Parathyroid adenoma (tissue), 2 donors: Measurements from ENCODE around the gene ICA1L.
A peak's percentile ranks its signal among the peaks of the same experiment; 100 is the strongest.

Experiments used
- H2AFZ ChIP-seq: fragments of 300-600 bp; sonication (generic); one replicate; pipeline ENCODE4 v1.7.0; 2017; ENCODE audit warnings: antibody characterized with exemption, mild to moderate bottlenecking
- H3K27ac ChIP-seq: fragments of 300-600 bp; sonication (generic); one replicate; pipeline ENCODE4 v1.7.0; 2017
- H3K27me3 ChIP-seq: fragments of 300-600 bp; sonication (generic); one replicate; pipeline ENCODE4 v1.7.0; 2017; ENCODE audit warnings: low read length; ENCODE audit not compliant: control insufficient read depth, insufficient read depth
- H3K36me3 ChIP-seq: fragments of 300-600 bp; sonication (generic); one replicate; pipeline ENCODE4 v1.7.0; 2017; ENCODE audit warnings: low read length; ENCODE audit not compliant: control insufficient read depth, insufficient read depth
- H3K4me1 ChIP-seq: fragments of 300-600 bp; sonication (generic); one replicate; pipeline ENCODE4 v1.7.0; 2017; ENCODE audit warnings: control low read depth
- H3K4me2 ChIP-seq: fragments of 300-600 bp; sonication (generic); one replicate; pipeline ENCODE4 v1.7.0; 2017; ENCODE audit warnings: low read length
- H3K4me3 ChIP-seq: fragments of 300-600 bp; sonication (generic); one replicate; pipeline ENCODE4 v1.7.0; 2017; ENCODE audit warnings: low read depth, low read length
- H3K79me2 ChIP-seq: fragments of 300-600 bp; sonication (generic); one replicate; pipeline ENCODE4 v1.7.0; 2017; ENCODE audit warnings: control low read depth
- H3K9ac ChIP-seq: fragments of 300-600 bp; sonication (generic); one replicate; pipeline ENCODE4 v1.7.0; 2017; ENCODE audit warnings: mild to moderate bottlenecking
- H3K9me3 ChIP-seq: fragments of 300-600 bp; sonication (generic); one replicate; pipeline ENCODE4 v1.7.0; 2017; ENCODE audit warnings: low read length; ENCODE audit not compliant: control insufficient read depth
- CTCF ChIP-seq: fragments of 300-600 bp; sonication (generic); IDR thresholded peaks from one replicate; pipeline ENCODE4 v1.7.0; 2017; ENCODE audit warnings: antibody characterized with exemption, mild to moderate bottlenecking
- donor health status: primary hyperparathyroidism.

The ICA1L gene

GRCh38 chr2:202726070-202726469 is 145.5 kb downstream of the ICA1L start:
- Histone ChIP-seq H3K9me3 (no peaks in the 10 kb centered on the region), H3K27ac (no peak overlapping the region), H2AFZ (peak overlapping the region; percentile 43), H3K4me3 (no peak overlapping the region), H3K4me2 (no peak overlapping the region), H3K9ac (no peak overlapping the region), H3K79me2 (no peaks in the 10 kb centered on the region), H3K36me3 (no peaks in the 10 kb centered on the region), H3K4me1 (peaks cover 4% of the 10 kb centered on the region), H3K27me3 (no peaks in the 10 kb centered on the region)
- TF ChIP-seq CTCF, result no peak

- Histone ChIP-seq H3K4me1 (peaks cover 4% of the 10 kb centered on the region), H3K27ac (no peak overlapping the region), H2AFZ (no peak overlapping the region), H3K4me3 (no peak overlapping the region), H3K27me3 (no peaks in the 10 kb centered on the region), H3K9ac (no peak overlapping the region), H3K9me3 (no peaks in the 10 kb centered on the region), H3K36me3 (no peaks in the 10 kb centered on the region), H3K4me2 (no peak overlapping the region), H3K79me2 (peaks cover 3% of the 10 kb centered on the region)
- TF ChIP-seq CTCF, result no peak
These were observed 147.8 kb downstream of the ICA1L start for GRCh38 chr2:202723746-202724145.
